Neural progenitor cell (in vitro differentiated cells): ENCODE results near the gene GLRA1. TPM values are rescaled to one million over a fixed set of nuclear protein-coding genes. Genes with fewer than 3 reads are reported as not detected.

Experiments
- DNase-seq: peaks from one replicate; pipeline ENCODE4 v3.0.0-alpha.2; 2016; ENCODE audit warnings: low spot score
- H2AFZ ChIP-seq: fragments of 200-600 bp; sonication (generic); replicated peaks from 2 replicates; pipeline ENCODE4 v1.6.1; 2016; ENCODE audit warnings: antibody characterized with exemption
- H3F3A ChIP-seq: fragments of 200-600 bp; sonication (generic); 2 replicates; pipeline ENCODE4 v1.6.1; 2016; ENCODE audit warnings: antibody characterized with exemption, low read depth
- H3K27ac ChIP-seq: fragments of 200-600 bp; sonication (generic); 2 replicates; pipeline ENCODE4 v1.5.1; 2016; ENCODE audit warnings: mild to moderate bottlenecking
- H3K27me3 ChIP-seq: fragments of 200-600 bp; sonication (generic); 2 replicates; pipeline ENCODE4 v1.6.1; 2016; ENCODE audit warnings: mild to moderate bottlenecking, moderate library complexity
- H3K36me3 ChIP-seq: fragments of 200-600 bp; sonication (generic); 2 replicates; pipeline ENCODE4 v1.5.1; 2016
- H3K4me1 ChIP-seq: fragments of 200-600 bp; sonication (generic); 2 replicates; pipeline ENCODE4 v1.6.1; 2016; ENCODE audit warnings: mixed run types
- H3K4me2 ChIP-seq: fragments of 200-600 bp; sonication (generic); 2 replicates; pipeline ENCODE4 v1.6.1; 2016
- H3K4me3 ChIP-seq: fragments of 200-600 bp; sonication (generic); 2 replicates; pipeline ENCODE4 v1.5.1; 2016
- H3K79me2 ChIP-seq: fragments of 200-600 bp; sonication (generic); 2 replicates; pipeline ENCODE4 v1.6.1; 2016; ENCODE audit warnings: low read depth
- H3K9ac ChIP-seq: fragments of 200-600 bp; sonication (generic); 2 replicates; pipeline ENCODE4 v1.6.1; 2016
- H3K9me3 ChIP-seq: fragments of 200-600 bp; sonication (generic); 2 replicates; pipeline ENCODE4 v1.5.1; 2016; ENCODE audit warnings: low read depth
- H4K20me1 ChIP-seq: fragments of 200-600 bp; sonication (generic); 2 replicates; pipeline ENCODE4 v1.6.1; 2016; ENCODE audit warnings: low read depth
- H3K27ac Mint-ChIP-seq: 3 replicates; pipeline ENCODE4 v1.8.0; 2021; ENCODE audit warnings: mixed read lengths
- H3K27me3 Mint-ChIP-seq: 2 replicates; pipeline ENCODE4 v1.8.0; 2022; ENCODE audit warnings: low read depth, mild to moderate bottlenecking, inconsistent platforms, moderate library complexity, mixed read lengths; ENCODE audit not compliant: insufficient read depth
- H3K36me3 Mint-ChIP-seq: 3 replicates; pipeline ENCODE4 v1.8.0; 2021; ENCODE audit warnings: mixed read lengths
- H3K4me1 Mint-ChIP-seq: 3 replicates; pipeline ENCODE4 v1.8.0; 2021; ENCODE audit warnings: mixed read lengths
- H3K4me3 Mint-ChIP-seq: 3 replicates; pipeline ENCODE4 v1.8.0; 2021; ENCODE audit warnings: mild to moderate bottlenecking, moderate library complexity, mixed read lengths
- H3K9me3 Mint-ChIP-seq: 3 replicates; pipeline ENCODE4 v1.8.0; 2020; ENCODE audit warnings: mixed read lengths
- CTCF ChIP-seq: fragments of 200-600 bp; sonication (generic); IDR thresholded peaks from 2 replicates; pipeline ENCODE4 v1.5.1; 2017; ENCODE audit warnings: antibody characterized with exemption, mild to moderate bottlenecking
- EZH2 ChIP-seq: fragments of 200-600 bp; sonication (generic); IDR thresholded peaks from 2 replicates; pipeline ENCODE4 v1.6.1; 2017; ENCODE audit warnings: antibody characterized with exemption, mild to moderate bottlenecking, moderate library complexity
- EZH2phosphoT487 ChIP-seq: fragments of 200-600 bp; sonication (generic); IDR thresholded peaks from 2 replicates; pipeline ENCODE4 v1.6.1; 2017; ENCODE audit warnings: antibody characterized with exemption
- total RNA-seq: library from RNA; depleted of rRNA; stranded (reverse); fragments of >200 nt; gene quantifications from 2 replicates; pipeline ENCODE4 v1.2.3, GENCODE V29; 2015; ENCODE audit warnings: low replicate concordance

The GLRA1 gene
- total RNA-seq, 1 donor from 2014 or later: not detected

GRCh38 chr5:151812757-151813309 is 111.8 kb downstream of the GLRA1 start:
- no peak for DNase-seq
- Mint-ChIP-seq H3K36me3 (peaks cover 67% of the 10 kb centered on the region), H3K4me3 (no peak overlapping the region), H3K4me1 (no peaks in the 10 kb centered on the region), H3K9me3 (no peaks in the 10 kb centered on the region), H3K27me3 (no peaks in the 10 kb centered on the region), H3K27ac (no peak overlapping the region)
- peaks cover 26% of the 10 kb centered on the region for H3K79me2 ChIP-seq
- TF ChIP-seq EZH2phosphoT487 (no peak), EZH2 (no peak), CTCF (no peak)
- H3K36me3 ChIP-seq: peaks cover 13% of the 10 kb centered on the region
- H3K27me3 ChIP-seq: no peaks in the 10 kb centered on the region
- no peak overlapping the region for H3K4me2 ChIP-seq
- peaks cover 22% of the 10 kb centered on the region for H4K20me1 ChIP-seq
- no peak overlapping the region for H2AFZ ChIP-seq
- no peak overlapping the region for H3K4me3 ChIP-seq
- peaks cover 10% of the 10 kb centered on the region for H3F3A ChIP-seq
- H3K27ac ChIP-seq: no peak overlapping the region
- no peak overlapping the region for H3K9ac ChIP-seq
- peaks cover 7% of the 10 kb centered on the region for H3K4me1 ChIP-seq
- H3K9me3 ChIP-seq: no peaks in the 10 kb centered on the region

GRCh38 chr5:151811593-151812321 is 112.9 kb downstream of the GLRA1 start:
- peaks cover 10% of the 10 kb centered on the region for H3F3A ChIP-seq

GRCh38 chr5:151810897-151811296 is 113.8 kb downstream of the GLRA1 start:
- Mint-ChIP-seq H3K9me3 (no peaks in the 10 kb centered on the region), H3K4me1 (no peaks in the 10 kb centered on the region), H3K36me3 (peaks cover 70% of the 10 kb centered on the region), H3K27me3 (no peaks in the 10 kb centered on the region), H3K4me3 (no peak overlapping the region), H3K27ac (no peak overlapping the region)
- H3K4me3 ChIP-seq: no peak overlapping the region
- H3K36me3 ChIP-seq: peaks cover 13% of the 10 kb centered on the region
- H3K4me2 ChIP-seq: no peak overlapping the region
- H3K79me2 ChIP-seq: peaks cover 43% of the 10 kb centered on the region
- DNase-seq: no peak
- no peaks in the 10 kb centered on the region for H3K9me3 ChIP-seq
- H2AFZ ChIP-seq: no peak overlapping the region
- H3K27me3 ChIP-seq: no peaks in the 10 kb centered on the region
- H3F3A ChIP-seq: peaks cover 4% of the 10 kb centered on the region
- peaks cover 28% of the 10 kb centered on the region for H4K20me1 ChIP-seq
- no peak overlapping the region for H3K27ac ChIP-seq
- TF ChIP-seq CTCF (no peak), EZH2 (no peak), EZH2phosphoT487 (no peak)
- peaks cover 7% of the 10 kb centered on the region for H3K4me1 ChIP-seq
- no peak overlapping the region for H3K9ac ChIP-seq

More at GRCh38 chr5:151811593-151812321, 112.9 kb downstream of the GLRA1 start:
- Histone ChIP-seq H3K27ac (no peak overlapping the region), H3K27me3 (no peaks in the 10 kb centered on the region), H3K9ac (no peak overlapping the region), H3K4me2 (no peak overlapping the region), H3K9me3 (no peaks in the 10 kb centered on the region), H3K79me2 (peaks cover 36% of the 10 kb centered on the region), H2AFZ (no peak overlapping the region), H3K4me3 (no peak overlapping the region), H3K4me1 (peaks cover 7% of the 10 kb centered on the region), H3K36me3 (peaks cover 13% of the 10 kb centered on the region), H4K20me1 (peaks cover 23% of the 10 kb centered on the region)
- Mint-ChIP-seq H3K36me3 (peaks cover 69% of the 10 kb centered on the region), H3K4me3 (no peak overlapping the region), H3K27ac (no peak overlapping the region), H3K27me3 (no peaks in the 10 kb centered on the region), H3K9me3 (no peaks in the 10 kb centered on the region), H3K4me1 (no peaks in the 10 kb centered on the region)
- no peak for DNase-seq
- TF ChIP-seq EZH2phosphoT487: no peak
- TF ChIP-seq CTCF: no peak
- no peak for TF ChIP-seq EZH2
